Activated CD4-positive, alpha-beta T cell treated with anti-CD3 and anti-CD28 coated beads, Interleukin-10, Interleukin-2, amounts not matched to agents 100 ng/mL and 50 ng/mL, durations not matched to agents 16 hours and 8 hours (primary cell): ENCODE results near the gene CDKN1C.

Experiments used
- DNase-seq: peaks from one replicate; pipeline ENCODE4 v3.0.0-alpha.2; 2020

The CDKN1C gene

DNA sequence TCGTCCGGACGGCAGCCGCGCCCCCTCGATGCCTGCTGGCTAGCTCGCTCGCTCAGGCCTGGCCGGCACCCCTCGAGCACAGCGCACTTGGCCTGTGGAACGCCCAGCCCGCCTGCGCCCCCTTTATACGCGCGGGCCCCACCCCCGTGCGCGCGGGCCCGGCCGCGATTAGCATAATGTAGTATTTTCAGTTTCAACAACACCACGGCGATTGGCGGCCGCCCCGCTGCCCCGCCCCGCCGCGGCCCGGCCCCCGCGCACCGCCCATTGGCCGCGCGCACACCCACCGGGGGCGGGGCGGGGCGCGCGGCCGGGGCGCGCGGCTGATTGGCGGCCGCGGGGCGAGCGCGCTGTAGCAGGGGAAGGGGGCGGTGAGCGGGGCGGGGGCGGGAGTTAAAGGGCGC is at the start of gene CDKN1C:
Gene CDKN1C (minus strand): TSS at position 98 of the 404 bp plus-strand sequence. CDS start 319 bp downstream, outside the sequence.
- peak; percentile 83 for DNase-seq

DNA sequence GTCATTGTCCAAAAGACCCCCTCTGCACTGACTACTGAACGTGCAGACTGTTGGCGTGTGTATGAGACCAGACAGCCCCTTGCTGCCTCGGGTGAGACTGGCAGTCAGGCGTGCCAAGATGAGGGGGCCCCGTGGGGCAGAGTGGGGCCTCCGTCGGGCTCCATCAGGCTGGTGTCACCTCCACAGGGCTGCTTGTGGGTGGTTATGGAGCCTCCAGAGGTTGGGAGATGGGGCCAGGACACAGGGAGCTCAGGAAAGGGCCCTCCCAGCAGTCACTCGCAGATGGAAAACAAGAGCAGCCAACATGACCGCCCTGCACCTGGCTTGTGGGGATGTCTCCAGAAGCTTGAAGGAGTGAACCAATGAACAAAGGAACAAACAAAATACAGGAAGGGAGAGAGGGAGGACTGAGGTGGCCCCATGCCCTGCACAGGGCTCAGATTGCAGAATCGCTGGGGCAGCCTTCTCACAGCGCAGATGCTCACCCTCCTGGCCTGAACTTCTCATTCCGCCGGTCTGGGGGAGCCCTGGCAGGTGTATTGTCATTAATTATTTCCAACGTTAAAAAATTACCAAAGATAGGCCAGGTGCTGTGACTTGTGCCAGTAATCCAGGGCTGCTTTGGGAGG is 49.1 kb upstream of the CDKN1C start:
- DNase-seq = no peak

DNA sequence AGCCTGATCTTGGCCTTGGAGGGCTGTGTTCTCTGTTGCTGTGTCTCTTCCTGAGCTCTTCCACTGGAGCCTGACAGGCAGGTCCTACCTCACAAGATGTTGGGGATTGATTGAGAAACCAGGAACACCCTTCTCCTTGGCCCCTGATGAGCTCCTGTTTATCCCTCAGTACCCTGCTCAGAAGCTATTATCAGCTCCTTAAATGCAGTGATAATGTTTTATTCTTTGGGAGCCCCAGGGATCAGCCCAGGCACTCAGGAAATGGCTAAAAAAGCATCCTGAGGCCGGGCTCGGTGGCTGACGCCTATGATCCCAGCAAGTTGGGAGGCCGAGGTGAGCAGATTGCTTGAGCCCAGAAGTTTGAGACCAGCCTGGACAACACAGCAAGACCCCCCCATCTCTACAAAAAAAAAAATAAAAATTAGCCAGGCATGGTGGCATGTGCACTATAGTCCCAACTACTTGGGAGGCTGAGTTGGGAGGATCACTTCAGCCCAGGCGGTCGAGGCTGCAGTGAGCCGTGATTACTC is 48.5 kb upstream of the CDKN1C start:
- DNase-seq = no peak

DNA sequence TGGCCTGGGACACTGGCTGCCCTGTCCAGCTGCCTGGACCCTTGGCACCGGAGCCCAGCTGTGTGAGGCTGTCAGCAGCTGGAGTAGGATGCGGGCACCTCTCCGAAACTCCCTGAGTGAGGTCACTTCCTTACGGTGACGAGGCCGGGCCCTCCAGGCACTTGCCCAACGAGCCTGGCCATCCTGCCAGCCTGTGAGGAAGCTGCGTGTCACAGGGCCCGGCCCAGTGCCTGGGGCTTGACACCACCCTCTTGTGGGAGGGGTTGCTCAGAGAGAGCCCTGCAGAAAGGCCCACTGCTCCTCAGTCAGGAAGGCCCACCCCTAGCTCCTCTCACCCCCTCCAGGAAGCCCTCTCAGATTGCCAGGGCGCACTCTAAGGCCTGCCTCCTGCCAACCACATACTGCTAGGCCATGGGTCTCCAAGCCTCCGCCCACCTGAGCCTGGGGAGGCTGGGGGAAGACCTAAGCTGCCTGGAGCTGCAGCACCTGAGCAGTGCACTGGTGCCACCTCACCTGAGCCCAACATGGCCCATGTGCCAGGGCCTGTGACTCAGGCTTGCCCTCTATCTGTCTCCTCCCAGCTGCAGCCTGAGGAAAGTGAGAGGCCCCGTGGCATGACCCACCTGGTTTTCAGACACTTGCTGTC is 47.9 kb upstream of the CDKN1C start:
- DNase-seq = peak; percentile 89

DNA sequence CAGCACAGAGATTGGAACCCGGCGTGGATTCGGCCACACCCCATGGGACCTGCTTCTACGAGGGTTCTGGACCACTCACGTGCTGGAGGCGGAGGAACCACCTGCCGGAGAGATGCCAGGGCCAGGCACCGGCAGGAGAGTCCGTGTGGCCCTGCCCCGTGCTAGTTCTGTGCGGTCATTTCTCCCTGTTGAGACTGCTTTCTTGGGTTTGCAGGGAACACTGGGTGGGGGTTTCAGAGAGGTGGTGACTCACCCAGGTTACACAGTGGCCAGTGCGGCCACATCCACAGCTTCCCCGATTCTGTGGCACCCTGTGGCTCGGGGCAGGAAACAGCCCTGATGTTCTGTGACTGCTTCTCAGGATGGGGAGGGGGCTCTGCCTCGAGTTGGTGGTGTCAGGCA is 47.3 kb upstream of the CDKN1C start:
- peak; percentile 37 for DNase-seq

DNA sequence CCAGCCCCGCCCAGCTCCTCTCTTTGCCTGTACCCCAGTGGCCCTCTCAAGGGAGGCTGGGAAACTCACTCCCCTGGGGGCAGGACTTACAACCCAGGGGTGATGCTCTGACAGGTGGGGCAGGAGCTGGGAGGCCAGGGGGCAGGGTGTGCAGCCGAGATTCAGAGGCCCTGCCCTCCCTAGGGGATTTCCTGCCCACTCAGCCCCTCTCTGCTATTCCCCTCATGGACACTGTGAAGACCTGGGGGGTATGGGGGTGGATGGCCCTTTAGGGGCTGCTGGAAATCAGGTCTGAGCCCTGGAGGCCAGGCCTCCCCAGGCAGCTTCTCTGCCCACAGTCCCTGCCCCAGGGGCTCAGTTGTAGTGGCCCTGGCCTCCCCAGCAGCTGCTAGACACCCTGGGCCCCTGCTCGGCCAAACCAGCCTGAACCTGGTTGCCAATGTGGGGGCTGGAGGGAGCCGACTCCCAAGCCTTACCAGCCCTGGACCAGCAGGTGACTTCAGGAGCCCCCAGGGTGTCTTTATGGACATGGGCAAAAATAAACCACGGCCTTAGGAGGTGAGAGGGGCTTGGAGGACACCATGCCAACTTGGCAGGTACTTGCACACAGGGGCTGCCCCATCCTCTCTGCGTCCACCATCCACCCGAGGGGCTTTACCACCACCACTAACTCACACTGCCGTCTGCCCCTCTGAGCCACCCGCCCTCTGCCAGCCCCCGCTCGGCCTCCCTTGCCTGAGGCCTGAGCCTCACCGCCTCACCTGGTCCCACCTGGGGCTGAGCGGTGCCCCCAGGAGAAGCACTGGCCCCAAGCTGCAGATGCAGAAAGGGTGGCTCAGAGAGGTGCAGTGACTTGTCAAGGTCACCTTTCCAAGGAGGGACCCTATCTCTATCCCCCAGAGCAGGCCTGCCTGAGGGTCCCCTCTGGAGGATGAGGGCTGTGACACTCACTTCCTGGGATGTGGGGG is 46.5 kb upstream of the CDKN1C start:
- no peak for DNase-seq

DNA sequence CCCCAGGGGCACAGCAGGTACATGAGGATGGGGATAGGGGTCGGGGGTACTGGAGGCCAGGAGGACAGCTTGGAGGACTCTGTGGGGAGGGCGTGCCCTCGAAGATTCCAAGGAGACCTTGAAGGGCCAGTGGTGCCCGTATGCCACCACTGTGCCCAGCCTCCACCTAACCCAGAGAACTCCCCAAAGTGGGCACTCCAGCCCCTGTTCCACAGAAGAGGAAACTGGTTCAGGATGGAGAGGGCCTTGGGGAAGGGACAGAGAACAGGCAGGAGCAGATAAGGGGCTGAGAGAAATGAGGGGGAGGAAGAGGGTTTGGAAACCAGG is 45.8 kb upstream of the CDKN1C start:
- DNase-seq = no peak

DNA sequence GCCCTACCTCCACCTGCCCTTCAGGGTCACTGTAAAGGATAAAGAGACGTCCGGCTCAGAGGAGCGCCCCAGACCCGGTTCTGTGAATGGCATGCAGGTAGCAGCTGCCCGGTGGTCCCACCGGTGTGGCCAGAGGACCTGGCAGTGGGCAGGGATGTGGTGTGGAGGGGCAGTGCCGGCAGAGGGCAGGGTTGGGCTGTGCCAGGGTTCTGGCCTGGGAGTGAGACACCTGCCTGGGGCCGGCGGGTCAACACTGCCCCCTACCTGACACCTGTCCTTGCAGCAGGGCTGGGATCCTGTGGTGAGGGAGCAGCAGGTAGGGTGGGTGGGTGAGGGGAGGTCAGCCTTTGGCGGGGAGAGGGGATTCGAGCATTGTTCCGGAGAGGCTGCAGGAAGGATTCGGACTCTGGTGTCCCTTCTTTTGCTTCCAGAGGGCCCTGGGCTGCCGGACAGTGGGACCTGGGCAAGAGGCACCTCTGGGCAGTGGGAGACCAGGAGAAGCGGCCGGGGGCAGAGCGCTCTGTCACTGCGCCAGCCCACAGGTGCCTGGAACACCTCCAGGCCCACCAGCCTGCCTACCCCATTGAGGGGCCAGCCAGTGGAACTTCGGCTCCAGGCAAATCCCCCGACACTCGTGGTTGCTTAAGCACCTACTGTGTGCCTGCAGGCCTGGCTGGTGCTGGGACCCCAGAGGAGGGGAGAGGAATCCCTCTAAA is 45.3 kb upstream of the CDKN1C start:
- DNase-seq = peak; percentile 72

DNA sequence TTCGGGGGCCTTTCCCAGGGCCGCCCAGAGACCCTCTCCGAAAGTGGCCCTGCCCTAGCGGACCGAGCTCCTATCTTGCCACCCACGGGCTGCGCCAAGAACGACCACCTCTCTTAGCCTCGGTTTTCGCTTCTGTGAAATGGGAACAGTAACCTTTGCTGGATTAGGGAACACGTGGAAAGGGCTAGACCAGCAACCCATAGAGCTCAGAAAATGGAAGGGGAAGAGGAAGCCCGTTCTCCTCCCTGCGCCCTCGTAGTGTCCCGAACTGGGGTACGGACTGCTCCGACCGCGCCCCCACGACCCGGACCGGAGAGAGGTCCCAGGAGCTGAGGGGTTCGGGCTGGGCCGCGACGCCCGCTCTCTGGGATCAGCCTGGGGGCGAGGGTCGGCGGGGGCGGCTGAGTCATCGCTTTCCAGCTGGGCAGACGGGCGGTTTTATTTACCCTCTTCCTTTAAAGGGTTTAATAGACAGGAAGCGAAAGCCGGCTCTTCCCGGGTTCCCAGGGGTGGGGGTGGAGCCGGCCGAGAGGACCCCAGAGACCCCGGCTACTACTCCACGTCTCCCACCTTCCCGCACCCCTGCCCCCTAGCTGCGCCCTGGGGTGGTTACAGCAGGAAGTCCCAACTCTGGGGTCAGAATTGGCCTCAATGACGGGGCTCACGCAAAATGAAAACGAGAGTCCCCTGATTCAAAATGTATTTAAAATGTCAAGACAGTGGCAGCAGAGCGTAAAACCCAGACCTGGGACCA is 44.6 kb upstream of the CDKN1C start:
- peak; percentile 65 for DNase-seq

DNA sequence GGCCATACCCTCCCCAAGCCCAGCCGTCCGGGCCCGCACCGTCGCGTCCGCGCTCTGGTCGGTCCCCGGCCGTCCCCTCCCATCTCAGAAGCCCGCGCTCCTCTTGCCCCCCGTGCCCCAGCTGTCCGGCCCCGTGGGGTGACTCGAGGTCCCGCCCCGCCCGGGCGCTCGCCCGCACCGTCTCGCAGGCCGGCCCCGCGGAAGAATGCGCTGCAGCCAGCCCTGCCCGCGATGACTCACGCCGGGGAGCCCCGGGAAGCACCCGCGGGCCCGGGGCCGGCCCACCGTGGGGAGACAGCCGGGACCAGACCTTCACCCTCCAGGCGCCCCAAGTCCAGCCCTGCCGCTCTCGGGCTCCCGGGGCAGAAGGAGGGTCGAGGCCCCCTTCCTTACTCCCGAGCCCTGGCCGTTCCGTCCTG is 44.0 kb upstream of the CDKN1C start:
- peak; percentile 62 for DNase-seq

DNA sequence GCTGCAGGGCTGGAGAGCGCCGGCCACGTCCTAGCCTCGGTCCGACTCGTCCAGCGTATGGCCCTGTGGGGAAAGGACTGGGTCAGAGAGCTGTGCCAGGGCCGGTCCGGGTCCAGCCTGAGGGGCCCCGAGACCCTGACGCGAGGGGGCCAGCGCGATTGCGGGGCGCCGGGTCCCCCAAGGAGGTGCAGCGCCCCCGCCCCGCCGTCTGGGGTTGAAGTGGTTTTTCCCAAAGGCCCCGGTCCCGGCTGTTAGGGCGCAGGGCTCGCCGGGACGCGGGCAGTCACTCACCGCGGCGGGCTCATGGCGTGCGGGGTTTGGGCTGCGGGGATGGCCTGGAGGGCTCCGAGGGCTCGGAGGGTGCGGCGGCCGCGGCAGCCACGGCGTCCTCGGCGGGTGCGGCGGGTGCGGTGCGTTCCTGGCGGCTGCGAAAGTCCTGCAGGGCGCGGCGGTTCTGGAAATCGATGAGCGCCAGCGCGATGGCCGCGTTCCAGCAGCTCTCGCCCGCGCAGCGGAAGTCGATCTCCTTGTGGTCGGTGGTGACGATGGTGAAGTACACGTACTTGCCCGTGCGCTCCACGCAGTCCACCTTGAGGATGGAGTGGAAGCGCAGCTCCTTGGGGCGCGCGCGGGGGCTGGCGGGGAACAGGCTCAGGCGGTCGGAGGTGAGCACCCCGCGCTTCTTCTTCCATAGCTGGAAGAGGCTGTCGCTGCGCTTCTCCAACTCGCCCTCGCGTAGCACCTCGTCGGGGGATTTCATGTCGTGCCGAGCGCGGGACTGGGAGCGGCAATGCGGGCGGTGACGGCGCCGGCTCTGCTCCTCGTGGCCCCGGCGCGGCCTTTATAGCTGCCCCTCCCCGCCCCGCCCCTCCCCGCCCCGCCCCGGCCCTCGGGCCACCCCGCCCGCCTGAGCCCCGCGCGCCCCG is 43.3 kb upstream of the CDKN1C start, which contains the start of gene PHLDA2:
Gene PHLDA2 (minus strand): TSS at position 816 of the 926 bp plus-strand sequence. CDS start 56 bp downstream, at position 760.
- DNase-seq = peak; percentile 70

DNA sequence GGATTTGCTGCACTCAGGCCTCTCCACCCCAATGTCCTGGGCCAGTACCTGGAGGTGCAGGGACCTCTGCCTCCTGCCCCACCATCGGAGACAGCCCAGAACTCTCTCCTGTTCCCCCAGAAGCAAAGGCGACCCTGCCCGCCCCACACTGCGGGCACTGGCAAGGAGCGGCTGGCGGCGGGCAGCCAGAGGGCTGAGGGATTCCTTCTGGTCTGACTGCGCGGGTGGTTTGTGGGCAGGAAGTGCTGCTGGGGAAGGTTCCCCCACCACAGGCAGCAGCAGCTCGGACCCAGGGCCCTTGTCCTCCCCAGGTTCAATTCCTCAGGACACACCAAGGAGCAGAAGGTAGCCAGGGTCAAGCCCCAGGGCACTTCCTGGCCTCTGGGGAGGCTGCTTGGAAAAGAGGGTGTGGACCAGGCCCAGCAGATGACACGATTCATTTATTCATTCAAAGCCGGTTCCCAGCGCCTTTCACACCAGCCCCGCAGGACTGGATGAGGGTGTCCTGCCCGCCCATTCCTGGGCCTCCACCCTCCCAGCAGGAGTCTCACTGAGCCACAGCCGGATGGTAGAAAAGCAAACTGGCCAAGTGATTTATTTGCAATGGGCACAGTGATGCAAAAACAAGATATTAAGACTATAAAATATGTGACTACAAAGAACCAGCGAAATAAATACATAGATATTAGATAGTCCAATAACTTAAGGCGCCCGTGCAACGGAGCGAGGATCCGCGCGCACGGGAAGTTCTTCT is 42.5 kb upstream of the CDKN1C start:
- peak; percentile 53 for DNase-seq

DNA sequence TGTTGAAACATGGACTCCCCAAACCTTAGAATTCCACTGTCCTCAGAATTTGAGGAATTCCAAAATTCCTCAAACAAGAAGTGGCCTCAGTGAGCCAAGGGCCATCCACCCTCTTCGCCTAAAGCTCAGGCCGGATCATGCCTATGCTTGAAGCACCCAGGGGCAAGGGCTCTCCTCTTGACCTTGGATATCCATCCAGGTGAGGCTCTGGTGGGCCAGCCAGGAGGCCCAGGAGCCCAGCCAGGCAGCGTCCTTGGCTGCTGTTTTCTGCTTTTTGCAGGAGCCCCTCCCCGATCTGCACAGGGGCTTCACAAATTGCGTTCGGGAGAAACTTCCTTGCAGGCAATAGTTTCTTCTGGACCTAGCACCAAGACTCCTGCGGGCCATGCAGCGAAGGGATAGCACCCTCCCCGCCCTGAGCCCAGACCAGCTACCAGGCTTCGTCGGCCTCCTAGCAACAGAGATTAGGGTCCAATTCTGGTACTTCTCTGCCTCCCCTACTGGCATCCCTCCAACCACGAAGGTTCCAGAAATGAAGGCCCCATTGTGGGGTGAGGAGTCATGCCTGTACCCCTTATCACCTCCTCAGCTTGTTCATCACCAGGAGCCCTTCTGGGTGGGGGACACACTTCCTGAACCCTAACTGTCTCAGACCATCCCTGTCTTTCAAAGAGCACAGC is 41.7 kb upstream of the CDKN1C start:
- DNase-seq = no peak

DNA sequence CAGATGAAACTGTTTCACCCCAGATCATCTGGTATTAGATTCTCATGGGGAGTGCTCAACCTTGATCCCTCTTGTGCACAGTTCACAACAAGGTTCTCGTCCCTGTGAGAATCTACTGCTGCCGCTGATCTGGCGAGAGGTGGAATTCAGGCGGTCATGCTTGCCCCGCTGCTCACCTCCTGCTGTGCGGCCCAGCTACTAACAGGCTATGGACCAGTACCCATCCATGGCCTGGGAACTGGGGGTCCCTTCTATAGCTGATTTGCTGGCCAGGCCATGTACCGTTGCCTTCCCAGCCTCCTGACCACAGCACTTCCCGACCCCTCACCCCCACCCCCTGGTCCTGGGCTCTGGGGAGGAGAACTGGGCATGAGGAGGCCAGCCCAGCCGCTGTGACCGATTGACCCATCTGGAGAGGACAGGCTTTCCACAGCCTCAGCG is 41.1 kb upstream of the CDKN1C start:
- DNase-seq = no peak

DNA sequence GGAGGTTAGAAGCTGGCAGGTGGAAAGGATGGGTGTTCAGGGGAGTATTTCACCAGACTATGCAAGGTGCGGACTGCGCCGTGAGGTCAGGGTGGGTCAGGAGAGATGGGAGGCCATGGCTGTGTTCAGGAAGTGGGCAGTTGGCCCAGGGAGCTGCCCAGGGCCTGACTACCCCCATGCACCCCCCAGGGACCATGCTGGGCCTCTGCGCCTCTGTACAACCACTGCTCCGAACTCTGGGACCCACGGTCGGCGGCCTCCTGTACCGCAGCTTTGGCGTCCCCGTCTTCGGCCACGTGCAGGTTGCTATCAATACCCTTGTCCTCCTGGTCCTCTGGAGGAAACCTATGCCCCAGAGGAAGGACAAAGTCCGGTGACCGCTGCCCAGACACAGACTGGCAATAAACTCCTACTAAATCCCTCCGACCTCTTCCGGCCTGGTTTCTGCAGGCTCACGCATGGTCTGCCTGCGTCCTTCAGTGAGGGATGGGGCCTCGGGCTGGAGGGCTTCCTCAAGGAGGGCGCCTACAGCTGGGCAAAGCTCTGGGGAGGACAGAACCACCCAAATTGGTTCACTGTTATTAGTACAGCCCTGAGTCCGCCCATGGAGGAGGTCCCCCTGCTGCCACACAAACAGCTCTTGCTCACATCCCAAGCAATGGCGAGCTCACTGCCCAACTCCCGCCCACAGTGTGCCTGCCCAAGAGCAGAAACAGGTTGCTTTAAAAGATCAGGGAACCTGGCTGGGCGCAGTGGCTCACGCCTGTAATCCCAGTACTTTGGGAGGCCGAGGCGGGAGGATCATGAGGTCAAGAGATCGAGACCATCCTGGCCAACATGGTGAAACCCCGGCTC is 39.5 kb upstream of the CDKN1C start:
- DNase-seq = no peak

DNA sequence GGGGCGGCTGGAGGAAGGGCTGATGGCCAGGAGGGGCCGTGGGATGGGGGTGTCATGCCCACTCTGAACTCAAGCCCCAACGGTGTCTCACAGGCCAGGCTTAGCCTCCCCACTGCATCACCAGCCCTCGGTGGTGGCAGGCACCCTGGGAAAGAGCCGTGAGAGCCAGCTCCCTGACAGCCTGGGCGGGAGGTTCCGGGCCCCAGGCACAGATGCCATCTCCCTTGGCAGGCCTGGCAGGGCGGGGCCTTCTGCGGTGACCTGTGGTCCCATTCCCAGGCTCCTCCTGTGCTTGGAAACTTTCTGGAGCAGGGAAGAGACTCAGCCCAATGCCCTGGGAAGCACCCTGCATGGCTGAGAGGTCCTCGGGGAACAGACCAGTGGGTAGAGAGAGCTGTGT is 38.8 kb upstream of the CDKN1C start:
- DNase-seq = no peak

DNA sequence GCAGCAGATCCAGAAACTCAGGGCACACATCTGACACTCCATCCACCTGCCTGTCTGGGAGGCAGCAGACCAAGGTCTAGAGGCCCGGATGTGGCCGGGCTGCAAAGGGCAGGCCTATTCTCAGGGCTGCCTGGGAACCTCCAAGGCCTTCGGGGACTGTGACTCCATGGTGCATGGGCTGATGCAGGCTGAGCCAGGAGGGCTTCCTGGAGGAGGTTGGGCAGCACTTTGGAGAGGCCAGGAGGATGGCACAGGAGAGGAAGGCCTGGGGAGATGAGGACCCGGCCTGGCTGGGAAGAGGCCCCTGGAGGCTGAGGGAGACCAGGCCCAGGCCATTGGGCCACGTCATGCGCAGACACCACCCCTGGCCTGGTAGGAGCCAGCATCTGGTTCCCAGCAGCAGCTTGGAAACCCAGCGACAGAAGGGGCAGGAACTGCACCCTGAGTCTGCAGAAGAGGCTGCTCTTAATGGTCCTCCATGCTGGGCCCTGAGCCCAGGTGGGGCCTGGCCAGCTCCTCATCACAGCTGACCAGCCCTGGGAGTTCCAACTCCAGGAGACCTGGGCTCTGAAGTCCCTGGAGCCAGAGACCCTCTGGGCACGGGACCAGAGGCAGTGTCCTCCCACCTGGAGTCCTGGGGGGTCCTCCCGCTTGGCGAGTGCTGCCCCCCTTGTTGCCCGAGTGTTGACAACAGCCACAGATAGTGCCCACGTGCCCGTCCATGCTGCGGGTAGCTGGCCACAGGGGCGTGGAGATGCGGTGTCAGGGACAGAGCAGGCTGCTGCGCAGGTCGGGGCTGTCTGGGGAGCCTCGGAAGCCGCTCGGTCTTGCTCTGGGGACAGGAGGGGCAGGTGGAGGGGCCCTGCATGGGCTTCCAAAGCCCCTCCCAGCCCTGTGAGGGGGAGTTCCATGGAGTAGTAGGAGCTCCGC is 38.1 kb upstream of the CDKN1C start:
- no peak for DNase-seq
